Immature natural killer cell (primary cell): Measurements from ENCODE around the gene DCUN1D1. TPM values are rescaled to one million over a fixed set of nuclear protein-coding genes. Genes with fewer than 3 reads are reported as not detected.
"Not testable (repeated sequence)": the region's sequence is repeated elsewhere in the genome, so short reads cannot be mapped to it uniquely, and the experiment has no call there.

Experiments
- DNase-seq, 3 donors: peaks; one replicate each; pipeline ENCODE4 v3.0.0; 2022; ENCODE audit warnings: mixed read lengths in 1 of 3
- H3K27ac Mint-ChIP-seq, 6 donors: one replicate each; pipeline ENCODE4 v1.8.0; 2020; ENCODE audit warnings: mixed read lengths in 6 of 6, mild to moderate bottlenecking in 5 of 6, inconsistent platforms in 4 of 6, moderate library complexity in 3 of 6
- H3K27me3 Mint-ChIP-seq, 3 donors: one replicate each; pipeline ENCODE4 v1.8.0; 2020 to 2021; ENCODE audit warnings: low read depth in 3 of 3, mild to moderate bottlenecking in 3 of 3, mixed read lengths in 3 of 3, moderate library complexity in 3 of 3, inconsistent platforms in 1 of 3
- H3K36me3 Mint-ChIP-seq, 3 donors: one replicate each; pipeline ENCODE4 v1.8.0; 2020; ENCODE audit warnings: mixed read lengths in 3 of 3, inconsistent platforms in 2 of 3, mild to moderate bottlenecking in 2 of 3
- H3K4me1 Mint-ChIP-seq, 2 donors: one replicate each; pipeline ENCODE4 v1.8.0; 2020; ENCODE audit warnings: inconsistent platforms in 2 of 2, mild to moderate bottlenecking in 2 of 2, mixed read lengths in 2 of 2, moderate library complexity in 1 of 2
- H3K4me3 Mint-ChIP-seq, 5 donors: one replicate each; pipeline ENCODE4 v1.8.0; 2020; ENCODE audit warnings: mild to moderate bottlenecking in 5 of 5, mixed read lengths in 5 of 5, inconsistent platforms in 3 of 5, moderate library complexity in 3 of 5
- H3K9me3 Mint-ChIP-seq, 6 donors: one replicate each; pipeline ENCODE4 v1.8.0; 2020; ENCODE audit warnings: mild to moderate bottlenecking in 6 of 6, mixed read lengths in 6 of 6, inconsistent platforms in 4 of 6, moderate library complexity in 3 of 6
- polyA plus RNA-seq, 3 donors: library from polyadenylated mRNA; unstranded; fragments of 300-500 nt; fragmentation: Illumina TruSeq; gene quantifications; one replicate each; pipeline ENCODE4 v1.2.3, GENCODE V29; 2021

Gene DCUN1D1
- polyA plus RNA-seq = 10 to 100 TPM; 27.0 to 34.5 (median 31.4) TPM

DNA sequence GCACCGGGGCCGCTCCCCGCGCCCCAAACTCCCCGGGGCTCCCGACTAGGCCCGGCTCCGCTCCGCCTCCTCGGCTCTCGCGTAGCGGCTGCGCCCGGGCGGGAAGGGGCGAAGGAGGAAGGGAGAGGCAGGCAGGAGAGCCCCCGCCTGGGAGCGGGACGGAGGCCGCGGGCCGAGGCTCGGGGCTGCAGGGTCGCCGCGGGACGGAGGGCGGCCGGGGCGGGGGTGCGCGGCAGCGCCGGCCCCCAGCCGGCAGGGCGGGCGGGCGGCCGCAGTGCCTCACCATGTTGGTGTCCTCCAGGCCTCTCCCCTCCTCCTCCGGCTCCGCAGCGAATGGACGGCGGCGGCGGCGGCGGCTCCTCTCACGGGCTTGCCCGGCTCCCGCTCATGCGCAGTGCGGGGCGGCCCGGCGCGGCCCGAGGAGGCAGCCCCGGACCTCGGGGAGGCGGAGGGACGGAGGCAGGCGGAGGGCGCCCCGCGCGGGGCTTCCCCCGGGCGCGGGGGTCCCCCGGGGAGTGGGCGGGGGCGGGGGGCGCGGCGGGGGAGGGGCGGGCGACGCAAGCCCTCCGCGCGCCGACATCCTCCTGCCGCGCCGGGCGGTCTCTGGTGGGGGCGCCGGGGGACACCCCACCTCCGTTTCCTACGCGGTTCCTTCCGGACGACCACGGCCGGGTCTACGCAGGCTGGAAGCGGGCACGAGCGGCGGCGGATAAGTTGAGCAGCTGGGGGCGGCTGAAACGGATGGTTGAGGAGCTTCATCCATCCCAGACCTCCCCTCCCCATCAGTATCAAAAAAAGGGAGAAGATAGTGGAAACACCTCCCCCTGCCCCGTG is at the start of gene DCUN1D1:
TSS of gene DCUN1D1 (minus strand) at position 335 of the 834 bp plus-strand sequence. CDS start at position 286, 49 bp downstream.
- Mint-ChIP-seq H3K4me1 (peaks cover 34 to 39% of the 10 kb centered on the region in 2 donors), H3K9me3 (no peaks in the 10 kb centered on the region), H3K36me3 (no peaks in the 10 kb centered on the region), H3K27me3 (peaks cover 0 to 11% (median 4%) of the 10 kb centered on the region in 3 donors), H3K4me3 (peak within 1 kb of the TSS; percentile 89 to 96 (median 91)), H3K27ac (peak within 1 kb of the TSS; percentile 74 to 93 (median 88))
- DNase-seq = peak; percentile 92 to 93 (median 93)

DNA sequence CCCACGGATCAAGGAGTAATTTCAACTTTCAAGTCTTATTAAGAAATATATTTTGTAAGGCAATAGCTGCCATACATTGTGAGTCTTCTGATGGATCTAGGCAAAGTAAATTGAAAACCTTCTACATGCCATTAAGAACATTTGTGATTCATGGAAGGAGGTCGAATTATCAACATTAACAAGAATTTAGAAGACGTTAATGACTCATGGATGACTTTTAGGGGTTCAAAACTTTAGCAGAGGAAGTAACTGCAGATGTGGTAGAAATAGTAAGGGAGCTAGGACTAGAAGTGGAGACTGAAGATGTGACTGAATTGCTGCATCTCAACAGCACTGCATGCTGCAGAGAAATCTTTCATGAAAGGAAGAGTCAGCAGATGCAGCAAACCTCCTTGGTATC is 48.1 kb upstream of the DCUN1D1 start:
- no peak overlapping the region for H3K4me3 Mint-ChIP-seq
- no peaks in the 10 kb centered on the region for H3K4me1 Mint-ChIP-seq
- no peak overlapping the region for H3K27ac Mint-ChIP-seq
- peaks cover 0 to 4% (median 0%) of the 10 kb centered on the region in 3 donors for H3K27me3 Mint-ChIP-seq
- no peaks in the 10 kb centered on the region for H3K9me3 Mint-ChIP-seq
- no peak for DNase-seq
- H3K36me3 Mint-ChIP-seq = peaks cover 29 to 49% (median 38%) of the 10 kb centered on the region in 3 donors

DNA sequence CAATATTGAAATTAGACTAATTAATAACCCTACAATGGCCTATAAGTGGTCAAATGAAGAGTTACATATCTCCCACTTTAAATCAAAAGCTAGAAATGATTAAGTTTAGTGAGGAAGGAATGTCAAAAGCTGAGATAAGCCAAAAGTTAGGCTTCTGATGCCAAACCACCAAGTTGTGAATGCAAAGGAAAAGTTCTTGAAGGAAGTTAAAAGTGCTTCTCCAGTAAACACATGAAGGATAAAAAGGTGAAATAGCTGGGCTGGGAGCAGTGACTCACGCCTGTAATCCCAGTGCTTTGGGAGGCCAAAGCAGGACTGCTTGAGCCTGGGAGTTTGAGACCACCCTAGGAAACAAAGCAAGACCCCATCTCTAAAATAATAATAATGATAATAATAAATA is 46.9 kb upstream of the DCUN1D1 start:
- DNase-seq = no peak
- no peaks in the 10 kb centered on the region for H3K9me3 Mint-ChIP-seq
- no peaks in the 10 kb centered on the region for H3K4me1 Mint-ChIP-seq
- H3K27ac Mint-ChIP-seq = peak overlapping the region in 1 of 6 donors; percentile 42
- no peak overlapping the region for H3K4me3 Mint-ChIP-seq
- peaks cover 29 to 42% (median 39%) of the 10 kb centered on the region in 3 donors for H3K36me3 Mint-ChIP-seq
- peaks cover 0 to 4% (median 0%) of the 10 kb centered on the region in 3 donors for H3K27me3 Mint-ChIP-seq

DNA sequence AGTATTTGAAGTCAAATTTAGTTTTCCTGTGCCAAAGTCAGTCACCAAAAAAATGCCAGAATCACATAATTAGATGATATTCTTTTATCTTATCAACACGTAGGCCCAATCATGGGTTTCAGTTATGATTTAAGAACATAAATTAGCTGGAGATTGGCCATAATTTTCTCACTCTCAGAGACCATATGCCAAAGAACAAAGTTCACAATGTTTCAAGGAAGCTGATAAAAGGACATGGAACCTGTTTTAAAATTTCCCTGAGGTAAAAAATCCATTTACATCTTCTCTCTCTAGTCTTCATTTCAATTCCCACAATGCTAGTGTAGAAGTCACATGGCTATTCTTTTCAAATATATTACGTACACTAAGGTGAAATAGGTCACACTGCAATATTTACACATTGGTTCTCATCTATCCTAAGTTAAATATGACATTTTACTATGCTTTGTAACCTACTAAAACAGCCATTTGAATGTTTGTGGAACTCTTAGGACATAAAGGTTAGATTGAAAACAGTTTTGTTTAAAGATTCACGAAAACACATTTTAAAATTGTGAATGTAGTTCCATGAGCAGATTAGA is 42.7 kb upstream of the DCUN1D1 start:
- Mint-ChIP-seq H3K4me1 (no peaks in the 10 kb centered on the region), H3K4me3 (no peak overlapping the region), H3K36me3 (peaks cover 9 to 36% (median 33%) of the 10 kb centered on the region in 3 donors), H3K27me3 (no peaks in the 10 kb centered on the region), H3K9me3 (no peaks in the 10 kb centered on the region), H3K27ac (no peak overlapping the region)
- DNase-seq = no peak

DNA sequence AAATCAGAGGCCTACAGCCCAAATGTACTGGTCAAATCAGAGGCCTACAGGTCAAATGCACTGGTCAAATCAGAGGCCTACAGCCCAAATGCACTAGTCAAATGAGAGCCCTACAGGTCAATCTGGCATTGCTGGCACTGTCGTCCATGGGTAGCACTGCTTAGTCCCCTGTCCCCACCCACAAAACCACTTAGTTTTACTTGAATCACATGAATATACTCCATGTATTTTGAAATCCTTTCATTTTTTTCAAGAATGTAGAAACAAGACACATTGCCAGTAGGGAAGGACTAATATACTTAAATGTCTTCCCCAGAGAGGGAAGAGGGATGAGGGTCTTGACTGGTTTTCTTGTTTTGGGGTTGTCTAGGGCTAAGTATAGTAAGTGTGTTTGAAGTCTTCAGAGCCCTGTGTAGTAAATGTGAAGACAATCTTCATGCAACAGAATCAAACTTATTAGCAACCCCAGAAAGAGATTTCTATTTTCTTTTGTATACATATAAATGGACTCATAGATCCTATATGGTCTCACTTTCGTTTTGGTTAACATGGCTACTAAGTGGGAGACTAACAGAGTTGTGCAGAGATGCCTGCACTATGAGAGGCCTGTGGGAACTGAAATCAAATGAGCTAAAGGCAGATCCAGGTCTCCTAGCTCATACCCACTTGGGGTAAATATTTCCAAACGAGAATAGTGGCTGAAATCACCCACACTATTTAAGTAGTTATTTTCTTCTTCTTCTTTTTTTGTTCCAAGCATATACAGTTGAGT is 38.3 kb upstream of the DCUN1D1 start:
- H3K4me1 Mint-ChIP-seq = no peaks in the 10 kb centered on the region
- no peaks in the 10 kb centered on the region for H3K27me3 Mint-ChIP-seq
- H3K4me3 Mint-ChIP-seq = no peak overlapping the region
- H3K27ac Mint-ChIP-seq = no peak overlapping the region
- H3K36me3 Mint-ChIP-seq = peaks cover 12 to 45% (median 32%) of the 10 kb centered on the region in 3 donors
- no peaks in the 10 kb centered on the region for H3K9me3 Mint-ChIP-seq
- no peak for DNase-seq

DNA sequence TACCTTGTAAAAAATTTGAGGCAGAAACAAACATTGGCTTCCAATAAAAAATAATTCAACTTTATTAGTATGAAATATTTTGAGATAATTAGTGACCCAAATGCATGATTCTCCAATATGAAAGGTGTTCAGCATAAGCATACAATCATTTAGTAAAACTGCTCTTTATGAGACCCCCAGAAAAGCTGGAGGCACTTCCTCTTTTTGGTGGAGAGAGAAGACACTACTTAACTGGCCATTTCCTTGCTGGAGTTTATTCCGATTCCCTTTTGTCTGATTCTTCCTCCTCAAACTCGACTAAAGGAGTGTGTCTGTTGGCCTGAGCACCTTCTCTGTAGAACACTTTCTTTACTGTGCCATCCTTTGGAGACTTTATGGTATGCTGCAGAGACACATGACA is 34.8 kb upstream of the DCUN1D1 start:
- no peaks in the 10 kb centered on the region for H3K27me3 Mint-ChIP-seq
- H3K27ac Mint-ChIP-seq = no peak overlapping the region
- no peaks in the 10 kb centered on the region for H3K9me3 Mint-ChIP-seq
- H3K4me1 Mint-ChIP-seq = no peaks in the 10 kb centered on the region
- H3K36me3 Mint-ChIP-seq = peaks cover 16 to 29% (median 22%) of the 10 kb centered on the region in 3 donors
- H3K4me3 Mint-ChIP-seq = no peak overlapping the region
- no peak for DNase-seq

DNA sequence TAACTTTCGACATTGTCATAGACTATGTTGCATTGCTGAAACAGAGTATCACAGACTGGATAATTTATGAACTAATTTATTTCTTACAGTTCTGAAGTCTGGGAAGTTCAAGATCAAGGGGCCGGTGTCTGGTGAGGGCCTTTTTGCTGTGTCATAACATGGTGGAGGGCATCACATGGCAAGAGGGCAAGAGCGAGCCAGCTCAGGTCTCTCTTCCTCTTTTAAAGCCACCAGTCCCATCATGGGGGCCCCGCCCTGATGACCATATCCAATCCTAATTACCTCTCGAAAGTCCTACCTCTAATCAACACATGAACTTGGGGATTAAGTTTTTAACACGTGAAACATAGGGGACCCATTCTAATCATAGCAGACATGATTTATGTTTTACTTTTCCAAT is 33.5 kb upstream of the DCUN1D1 start:
- DNase-seq = no peak
- H3K27ac Mint-ChIP-seq = no peak overlapping the region
- no peaks in the 10 kb centered on the region for H3K27me3 Mint-ChIP-seq
- no peak overlapping the region for H3K4me3 Mint-ChIP-seq
- H3K36me3 Mint-ChIP-seq = peaks cover 16 to 20% (median 16%) of the 10 kb centered on the region in 3 donors
- no peaks in the 10 kb centered on the region for H3K4me1 Mint-ChIP-seq
- no peaks in the 10 kb centered on the region for H3K9me3 Mint-ChIP-seq

DNA sequence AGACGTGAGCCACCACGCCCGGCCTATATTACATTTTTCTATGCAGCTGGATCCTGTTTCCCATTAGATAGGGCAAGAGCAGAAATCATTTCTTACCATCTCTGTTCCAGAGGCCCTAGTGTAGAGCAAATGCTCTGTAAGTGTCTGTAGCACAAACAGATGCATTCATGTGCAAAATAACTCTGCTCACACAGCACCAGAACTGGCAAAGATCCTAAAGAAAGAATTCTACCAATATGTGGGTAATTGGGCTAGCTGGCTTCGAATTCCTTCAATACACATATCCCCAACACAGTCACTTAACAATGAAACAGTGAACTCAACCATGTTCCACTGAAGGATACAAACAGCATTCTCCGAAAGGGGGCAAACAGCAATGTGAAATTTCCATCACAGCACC is 32.7 kb upstream of the DCUN1D1 start:
- no peaks in the 10 kb centered on the region for H3K4me1 Mint-ChIP-seq
- H3K27me3 Mint-ChIP-seq = no peaks in the 10 kb centered on the region

DNA sequence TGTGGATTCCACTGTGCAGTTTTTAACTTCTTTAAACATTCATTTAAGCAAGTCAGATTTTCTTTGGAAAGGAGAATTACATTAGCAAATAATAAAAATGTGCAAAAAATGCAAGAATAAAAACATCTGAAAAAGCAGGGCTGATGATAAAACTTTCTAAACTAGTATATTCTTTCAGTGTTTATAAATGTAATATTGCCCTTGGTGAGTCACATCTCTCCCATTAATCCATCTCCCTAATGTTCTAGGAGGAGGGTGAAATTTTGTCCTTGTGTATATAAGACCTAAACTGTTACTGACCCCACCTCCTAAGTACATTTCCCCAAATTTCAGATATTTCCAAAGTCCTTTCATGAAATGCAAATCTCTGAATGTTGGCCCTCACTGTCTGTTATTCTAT is 28.5 kb upstream of the DCUN1D1 start:
- peaks cover 0 to 10% (median 4%) of the 10 kb centered on the region in 3 donors for H3K36me3 Mint-ChIP-seq
- H3K4me3 Mint-ChIP-seq = no peak overlapping the region
- peaks cover 0 to 3% (median 0%) of the 10 kb centered on the region in 3 donors for H3K27me3 Mint-ChIP-seq
- H3K27ac Mint-ChIP-seq = no peak overlapping the region
- H3K9me3 Mint-ChIP-seq = no peaks in the 10 kb centered on the region
- DNase-seq = no peak
- H3K4me1 Mint-ChIP-seq = no peaks in the 10 kb centered on the region

More for the DNA sequence above, 32.7 kb upstream of the DCUN1D1 start:
- Mint-ChIP-seq H3K36me3 (peaks cover 11 to 16% (median 16%) of the 10 kb centered on the region in 3 donors), H3K4me3 (no peak overlapping the region), H3K9me3 (no peaks in the 10 kb centered on the region), H3K27ac (no peak overlapping the region)
- DNase-seq = no peak

DNA sequence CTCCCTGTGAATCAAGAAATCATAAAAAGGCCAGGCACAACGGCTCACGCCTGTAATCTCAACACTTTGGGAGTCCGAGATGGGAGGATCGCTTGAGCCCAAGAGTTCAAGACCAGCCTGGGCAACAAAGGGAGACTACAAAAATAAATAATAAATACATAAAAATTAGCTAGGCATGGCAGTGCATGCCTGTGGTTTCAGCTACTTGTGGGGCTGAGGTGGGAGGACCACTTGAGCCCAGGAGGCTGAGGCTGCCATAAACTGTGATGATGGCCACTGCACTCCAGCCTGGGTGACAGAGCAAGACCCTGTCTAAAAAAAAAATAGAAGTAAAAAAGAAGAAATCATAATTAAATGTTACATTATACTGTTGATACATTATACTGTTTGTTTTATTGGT is 28.0 kb upstream of the DCUN1D1 start:
- H3K9me3 Mint-ChIP-seq = no peaks in the 10 kb centered on the region
- peaks cover 0 to 10% (median 4%) of the 10 kb centered on the region in 3 donors for H3K36me3 Mint-ChIP-seq
- no peak overlapping the region for H3K27ac Mint-ChIP-seq
- DNase-seq = no peak
- H3K27me3 Mint-ChIP-seq = peaks cover 0 to 3% (median 0%) of the 10 kb centered on the region in 3 donors
- no peak overlapping the region for H3K4me3 Mint-ChIP-seq
- no peaks in the 10 kb centered on the region for H3K4me1 Mint-ChIP-seq

DNA sequence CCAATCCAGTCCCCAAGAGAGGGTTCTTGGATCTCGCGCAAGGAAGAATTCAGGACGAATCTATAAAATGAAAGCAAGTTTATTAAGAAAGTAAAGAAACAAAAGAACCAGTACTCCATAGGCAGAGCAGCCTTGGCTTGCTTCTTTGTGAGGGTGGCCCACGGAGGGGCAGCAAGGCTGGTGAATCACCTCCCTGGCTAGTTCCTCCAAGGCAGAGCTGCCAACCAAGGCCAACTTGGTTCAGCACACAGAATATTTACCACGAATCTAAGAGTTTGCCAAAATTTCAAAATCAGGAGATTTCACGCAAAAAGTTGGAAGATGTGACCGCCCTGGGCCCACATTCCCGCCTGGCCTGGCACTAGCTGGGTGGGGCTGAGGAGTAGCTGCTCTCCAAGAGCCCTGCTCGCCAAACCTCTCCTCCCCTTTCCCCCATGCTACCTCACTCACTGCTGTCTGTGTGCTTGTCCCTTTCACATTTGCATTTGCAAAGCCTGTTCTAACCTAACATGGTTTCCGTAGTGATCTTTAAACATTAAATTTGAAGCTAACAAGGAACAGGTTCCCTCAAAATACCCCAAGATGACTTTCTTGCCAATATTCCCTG is 26.2 kb upstream of the DCUN1D1 start:
- Mint-ChIP-seq H3K4me3 (no peak overlapping the region), H3K27me3 (peaks cover 0 to 3% (median 0%) of the 10 kb centered on the region in 3 donors)

DNA sequence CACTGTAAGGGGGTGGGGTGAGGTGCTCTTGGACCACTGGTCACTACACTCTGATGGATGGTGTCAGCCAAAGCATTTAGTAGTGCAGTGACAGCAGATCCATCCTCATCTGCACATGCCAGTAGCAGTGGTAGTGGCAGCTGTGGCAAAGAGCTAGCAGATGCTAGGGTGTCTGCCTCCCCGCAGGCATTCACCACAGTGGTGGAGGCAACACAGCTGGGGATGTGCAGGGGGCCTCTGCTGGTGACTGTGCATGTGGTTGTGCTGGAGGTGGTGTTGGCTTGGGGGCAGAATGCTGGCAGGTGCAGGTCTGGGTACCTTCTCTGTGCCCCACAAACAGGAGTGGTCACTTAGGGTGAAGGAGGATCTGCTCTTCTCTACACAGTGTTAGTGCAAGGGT is 19.4 kb upstream of the DCUN1D1 start:
- H3K27ac Mint-ChIP-seq = no peak overlapping the region
- H3K27me3 Mint-ChIP-seq = peaks cover 0 to 5% (median 0%) of the 10 kb centered on the region in 3 donors
- H3K4me3 Mint-ChIP-seq = no peak overlapping the region
- H3K9me3 Mint-ChIP-seq = no peaks in the 10 kb centered on the region
- H3K4me1 Mint-ChIP-seq = no peaks in the 10 kb centered on the region
- DNase-seq = no peak
- H3K36me3 Mint-ChIP-seq = peaks cover 0 to 8% (median 0%) of the 10 kb centered on the region in 3 donors

More for the DNA sequence above, 26.2 kb upstream of the DCUN1D1 start:
- no peak for DNase-seq
- peaks cover 0 to 11% (median 6%) of the 10 kb centered on the region in 3 donors for H3K36me3 Mint-ChIP-seq
- no peaks in the 10 kb centered on the region for H3K9me3 Mint-ChIP-seq
- H3K4me1 Mint-ChIP-seq = no peaks in the 10 kb centered on the region
- H3K27ac Mint-ChIP-seq = no peak overlapping the region

DNA sequence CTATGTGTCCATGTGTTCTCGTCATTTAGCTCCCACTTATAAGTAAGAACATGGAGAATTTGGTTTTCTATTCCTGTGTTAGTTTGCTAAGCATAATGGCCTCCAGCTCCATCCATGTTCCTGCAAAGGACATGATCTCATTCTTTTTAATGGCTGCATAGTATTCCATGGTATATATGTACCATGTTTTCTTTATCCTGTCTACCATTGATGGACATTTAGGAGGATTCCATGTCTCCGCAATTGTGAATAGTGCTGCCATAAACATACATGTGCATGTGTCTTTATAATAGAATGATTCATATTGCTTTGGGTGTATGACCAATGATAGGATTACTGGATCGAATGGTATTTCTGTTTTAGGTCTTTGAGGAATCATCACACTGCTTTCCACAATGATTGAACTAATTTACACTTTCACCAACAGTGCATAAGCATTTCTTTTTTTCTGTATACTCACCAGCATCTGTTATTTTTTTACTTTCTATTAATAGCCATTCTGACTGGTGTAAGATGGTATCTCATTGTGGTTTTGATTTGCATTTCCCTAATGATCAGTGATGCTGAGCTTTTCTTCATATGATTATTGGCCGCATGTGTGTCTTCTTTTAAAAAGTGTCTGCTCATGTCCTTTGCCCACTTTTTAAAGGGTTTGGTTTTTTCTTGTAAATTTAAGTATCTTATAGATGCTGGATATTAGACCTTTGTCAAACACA is 13.3 kb upstream of the DCUN1D1 start:
- not testable (repeated sequence) for DNase-seq, H3K27me3 Mint-ChIP-seq, H3K4me3 Mint-ChIP-seq, H3K27ac Mint-ChIP-seq, H3K4me1 Mint-ChIP-seq, H3K9me3 Mint-ChIP-seq, H3K36me3 Mint-ChIP-seq
